Ramos (cell line): ENCODE results near the gene PRPH.

ENCODE experiments used
- in situ Hi-C: fragments of 300-500 bp; cut with MboI; formaldehyde crosslinking; loops from one replicate; pipeline ENCODE4 v1.14.3; 2022; ENCODE audit warnings: low sequenced_read_pairs; ENCODE audit not compliant: unreplicated experiment

The PRPH gene

DNA sequence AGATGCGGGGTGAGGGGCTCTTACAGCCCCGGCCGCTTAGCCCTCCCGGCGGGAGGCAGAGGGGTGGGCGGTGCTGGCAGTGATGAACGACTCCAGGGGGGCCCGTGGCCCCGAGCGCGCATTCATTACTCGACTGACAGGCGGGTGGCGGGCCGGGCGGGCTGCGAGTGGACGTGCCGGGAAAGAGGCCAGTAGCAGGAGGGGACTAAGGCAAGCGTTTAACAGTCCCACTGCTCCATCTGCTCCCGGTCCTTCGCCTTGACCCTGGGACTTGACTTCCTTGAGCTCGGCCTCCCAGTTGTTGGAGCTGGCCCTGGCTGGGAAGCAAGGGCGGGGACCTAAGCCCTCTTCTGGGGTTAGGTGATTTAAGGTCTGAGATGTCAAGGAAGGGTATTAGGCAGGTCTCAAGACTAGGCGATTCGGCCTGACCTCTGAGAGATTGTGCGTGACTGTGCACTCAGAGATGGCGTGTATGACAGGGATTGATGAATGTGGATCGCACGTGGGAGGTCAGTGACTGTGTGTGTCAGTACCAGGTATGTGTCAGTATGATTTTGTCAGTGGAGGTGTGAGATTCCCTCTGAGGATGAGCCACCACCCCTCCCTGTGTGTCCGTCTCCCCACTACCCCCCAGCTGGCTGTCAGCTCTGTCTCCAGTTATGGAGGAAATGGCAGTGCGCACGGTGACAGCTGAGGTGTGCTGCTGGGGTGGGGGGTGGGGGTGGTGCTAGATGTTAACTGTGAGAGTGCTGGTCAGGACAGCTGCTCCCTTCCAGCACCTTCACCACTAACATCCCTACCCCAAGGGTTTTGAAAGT, 48.2 kb downstream of the PRPH start:
- in situ Hi-C loops = no loop called here

DNA sequence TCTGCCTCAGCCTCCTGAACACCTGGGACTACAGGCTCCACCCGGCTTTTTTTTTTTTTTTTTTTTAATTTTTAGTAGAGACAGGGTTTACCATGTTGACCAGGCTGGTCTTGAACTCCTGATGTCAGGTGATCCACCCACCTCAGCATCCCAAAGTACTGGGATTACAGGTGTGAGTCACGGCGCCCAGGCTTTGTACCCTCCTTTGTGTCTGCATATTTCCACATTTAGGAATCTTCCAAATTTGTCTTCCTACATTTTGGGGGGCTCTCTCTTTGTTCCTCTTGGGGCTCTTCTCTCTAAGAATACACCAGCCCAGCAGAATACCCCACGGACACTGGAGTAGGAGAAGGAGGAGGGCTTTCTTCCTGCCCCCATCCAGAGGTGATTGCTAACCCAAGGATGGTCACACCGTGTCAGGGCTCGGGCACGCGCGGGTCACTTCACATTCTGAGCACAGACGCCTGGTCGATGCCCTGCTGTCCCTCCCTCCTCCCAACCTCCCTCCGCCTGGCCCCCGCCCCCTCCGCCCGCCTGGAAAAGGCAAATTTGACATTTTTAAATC, 49.6 kb downstream of the PRPH start:
- in situ Hi-C loops = no loop called here

DNA sequence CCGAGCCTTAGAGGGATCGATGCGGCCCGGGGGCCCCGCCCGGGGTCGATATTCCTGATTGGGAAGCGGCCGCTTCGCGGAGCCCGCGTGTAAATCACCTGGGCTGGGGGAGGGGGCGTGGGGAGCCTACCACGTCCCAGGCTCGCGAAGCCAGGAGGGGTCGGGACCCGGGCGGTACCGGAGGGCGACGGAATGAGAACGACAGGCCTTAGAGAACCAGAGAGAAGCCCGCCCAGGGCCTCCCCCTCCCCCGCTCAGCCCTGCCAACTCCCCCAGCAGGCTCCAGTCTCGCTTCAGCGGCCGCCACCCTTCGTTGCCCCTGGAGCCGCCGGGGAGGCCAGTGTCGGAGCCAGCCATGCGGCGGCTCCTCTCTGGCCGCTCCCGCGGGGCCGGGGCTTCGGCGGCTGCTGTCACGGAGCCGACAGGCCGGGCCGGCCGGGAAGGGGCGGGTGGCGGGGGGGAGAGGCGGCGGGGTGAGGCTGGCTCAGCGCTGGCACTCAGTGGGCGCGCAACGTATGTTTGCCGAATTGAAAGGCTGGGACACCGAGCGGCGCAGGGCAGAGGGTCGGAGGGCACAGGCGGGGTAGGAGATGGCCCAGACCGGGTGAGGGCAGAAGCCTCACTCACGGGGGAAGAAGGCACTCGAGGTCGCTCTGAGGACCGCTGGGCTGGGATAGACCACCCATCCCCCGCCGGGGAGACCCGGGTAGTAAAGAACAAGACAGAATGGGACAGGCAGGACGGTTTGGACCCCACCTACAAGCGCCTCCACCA, 50.3 kb downstream of the PRPH start:
- in situ Hi-C loops = no loop called here

DNA sequence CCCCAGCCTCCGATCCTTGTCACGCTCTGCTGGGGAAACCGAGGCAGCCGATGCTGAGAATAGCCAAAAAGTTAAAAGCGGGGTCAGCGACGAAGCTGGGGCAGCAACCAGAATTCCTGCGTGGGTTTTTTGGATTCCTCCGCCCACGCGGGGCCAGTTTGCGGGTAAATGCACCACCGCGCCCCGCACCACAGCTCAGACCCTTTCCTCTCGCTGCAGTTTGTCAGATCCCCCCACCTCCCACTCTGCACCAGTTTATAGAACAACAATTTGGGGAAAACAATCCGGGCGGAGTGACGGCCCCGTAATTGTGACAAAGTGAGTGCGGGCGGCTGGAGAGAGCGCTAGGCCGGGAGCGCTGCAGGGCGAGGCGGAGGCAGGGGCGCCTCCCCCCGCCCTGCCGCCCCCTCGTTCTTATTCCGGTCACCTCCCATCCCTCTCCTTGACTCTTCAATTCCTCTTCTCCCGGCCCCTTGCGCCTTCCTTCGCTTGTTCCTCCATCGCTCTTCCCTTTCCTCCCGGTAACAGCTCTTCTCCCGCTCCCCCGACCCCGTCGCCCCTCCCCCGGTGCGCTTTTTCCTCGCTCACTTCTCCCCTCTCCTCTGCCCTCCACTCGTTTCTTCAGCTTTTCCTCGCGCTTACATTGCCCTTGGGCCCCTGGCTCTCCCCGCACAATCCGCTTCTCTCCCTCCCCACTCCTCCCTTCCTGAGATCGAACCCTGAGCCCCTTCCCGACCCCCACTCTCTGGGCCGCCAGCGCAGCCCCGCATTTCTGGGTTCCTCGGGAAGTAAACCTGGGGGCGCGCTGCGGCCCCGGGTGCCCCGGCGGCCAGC, 51.1 kb downstream of the PRPH start:
- in situ Hi-C loops = no loop called here

DNA sequence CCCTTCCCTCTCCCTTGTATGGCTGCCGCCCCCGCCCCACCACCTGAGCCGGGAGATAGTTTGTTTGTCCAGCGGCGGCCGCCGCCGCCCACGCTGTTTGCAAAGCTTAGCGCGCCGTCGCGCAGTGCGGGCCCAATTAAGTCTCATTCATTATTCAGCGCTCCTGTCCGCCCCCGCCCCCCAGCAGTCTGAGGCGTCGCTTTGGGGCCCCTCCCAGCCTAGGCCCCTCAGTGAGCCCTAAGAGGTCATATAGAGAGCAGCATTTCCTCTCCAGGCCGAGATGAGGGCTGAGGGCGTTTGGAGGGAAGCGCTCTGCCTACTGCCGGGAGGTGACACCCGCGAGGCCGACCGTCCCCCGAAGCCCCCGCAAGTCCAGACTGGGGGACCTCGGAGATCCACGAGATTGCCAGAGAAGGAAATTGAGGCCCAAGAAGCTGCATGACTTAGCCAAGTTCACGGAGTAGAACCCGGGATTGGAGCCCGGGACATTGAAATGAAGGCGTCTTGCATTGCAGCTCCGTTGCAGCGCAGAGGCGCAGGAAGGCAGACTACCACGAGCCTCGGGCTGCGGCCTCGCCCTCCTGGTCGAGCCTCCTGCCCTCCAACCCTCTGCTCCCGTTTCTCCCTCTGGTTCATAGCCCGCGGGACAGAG, 51.8 kb downstream of the PRPH start, which contains the start of gene DNAJC22:
TSS of gene DNAJC22 (plus strand) at position 230 of the 652 bp plus-strand sequence. CDS start 1,985 bp downstream, outside the sequence.
- in situ Hi-C loops = no loop called here

DNA sequence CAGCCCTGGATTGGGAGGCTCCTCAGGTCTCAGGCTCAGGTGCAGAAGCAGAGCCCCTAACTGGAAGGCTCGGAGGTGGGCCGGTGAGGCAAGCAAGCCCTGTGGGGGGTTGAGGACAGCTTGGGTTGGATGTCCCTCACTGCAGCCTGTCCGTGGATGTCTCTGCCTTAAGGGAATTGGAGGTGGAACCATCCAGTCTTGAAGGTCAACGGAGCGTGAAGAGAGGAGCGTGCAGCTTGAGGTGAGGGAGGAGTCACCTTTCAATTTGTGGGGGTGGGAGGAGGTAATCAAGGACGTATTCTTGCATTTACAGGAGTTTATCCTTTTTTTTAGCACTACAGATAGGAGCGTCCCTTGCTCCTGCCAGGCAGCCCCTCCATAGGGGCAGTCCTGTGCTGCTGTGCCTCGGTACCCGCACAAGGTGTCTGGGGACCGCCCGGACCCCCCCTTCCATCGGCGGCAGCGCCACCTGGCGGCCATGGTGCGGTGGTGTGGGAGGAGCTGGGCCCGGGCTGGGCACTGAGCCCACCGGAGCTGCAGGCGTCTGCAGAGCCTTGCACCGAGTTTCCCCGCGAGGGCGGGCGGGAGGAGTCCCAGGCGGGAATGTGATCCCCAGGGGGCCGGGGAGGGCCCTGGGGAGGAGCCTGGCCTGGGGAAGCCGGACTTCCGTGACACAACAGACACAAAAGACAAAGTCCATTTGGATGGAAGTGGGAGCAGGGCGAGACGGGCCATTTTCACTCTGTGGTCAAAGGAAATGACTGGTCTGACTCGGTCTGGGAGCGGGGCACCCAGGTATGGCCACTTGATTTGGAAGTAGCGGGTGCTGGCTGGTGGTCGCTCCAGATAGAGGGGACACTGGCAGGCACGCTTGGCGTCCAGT, 52.6 kb downstream of the PRPH start:
- in situ Hi-C loops = no loop called here
